HUES6 (cell line): ENCODE measurements around the gene LARGE1.

Source experiments
- H3K27ac ChIP-seq: 2 replicates; pipeline ENCODE4 v1.7.0; 2013; ENCODE audit warnings: low read depth, mild to moderate bottlenecking, low read length, inconsistent platforms
- H3K27me3 ChIP-seq: 2 replicates; pipeline ENCODE4 v1.6.1; 2013; ENCODE audit warnings: low read length; ENCODE audit not compliant: control insufficient read depth, insufficient read depth
- H3K36me3 ChIP-seq: 2 replicates; pipeline ENCODE4 v1.6.1; 2013; ENCODE audit warnings: low read length; ENCODE audit not compliant: control insufficient read depth, insufficient read depth
- H3K4me1 ChIP-seq: 2 replicates; pipeline ENCODE4 v1.6.1; 2013; ENCODE audit warnings: low read length; ENCODE audit not compliant: control insufficient read depth, insufficient read depth
- H3K4me3 ChIP-seq: 2 replicates; pipeline ENCODE4 v1.5.1; 2013; ENCODE audit warnings: low read depth, low read length
- H3K9ac ChIP-seq: one replicate; pipeline ENCODE4 v1.6.1; 2013; ENCODE audit warnings: mild to moderate bottlenecking, low read length
- H3K9me3 ChIP-seq: 2 replicates; pipeline ENCODE4 v1.6.1; 2013; ENCODE audit warnings: low read depth, low read length; ENCODE audit not compliant: control insufficient read depth, insufficient read depth

LARGE1 gene

DNA sequence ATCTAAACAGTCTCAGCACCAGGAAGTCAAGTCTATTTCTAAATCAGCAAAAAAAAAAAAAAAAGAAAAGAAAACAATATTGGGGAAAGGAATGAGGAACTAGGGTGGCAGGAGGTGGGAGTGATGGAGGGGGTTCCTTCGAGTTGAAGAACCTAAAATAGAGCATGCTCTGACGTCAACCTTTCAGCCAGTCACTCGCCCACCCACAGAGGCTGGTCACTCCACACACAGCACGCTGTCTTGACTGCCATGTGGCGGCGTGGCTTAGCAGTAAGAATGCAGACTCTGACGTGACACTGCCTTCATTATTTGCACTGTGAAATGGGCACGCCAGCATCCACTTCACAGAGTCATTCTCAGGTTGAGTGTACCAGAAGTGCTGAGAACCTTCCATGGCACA is 48.3 kb downstream of the LARGE1 start:
- no peak overlapping the region for H3K4me3 ChIP-seq
- peaks cover 32% of the 10 kb centered on the region for H3K4me1 ChIP-seq
- H3K9ac ChIP-seq = no peak overlapping the region
- H3K27ac ChIP-seq = no peak overlapping the region
- no peaks in the 10 kb centered on the region for H3K27me3 ChIP-seq
- 0 out of 2 replicates have a peak, but pooled peaks cover 2% of the 10 kb centered on the region for H3K36me3 ChIP-seq
- H3K9me3 ChIP-seq = no peaks in the 10 kb centered on the region

GRCh38 chr22:33869946-33870345 is 50.3 kb downstream of the LARGE1 start:
- 0 out of 2 replicates have a peak, but pooled peaks cover 2% of the 10 kb centered on the region for H3K36me3 ChIP-seq
- peaks cover 20% of the 10 kb centered on the region for H3K4me1 ChIP-seq
- no peak overlapping the region for H3K9ac ChIP-seq
- H3K27me3 ChIP-seq = no peaks in the 10 kb centered on the region
- H3K4me3 ChIP-seq = no peak overlapping the region
- no peaks in the 10 kb centered on the region for H3K9me3 ChIP-seq
- no peak overlapping the region for H3K27ac ChIP-seq

DNA sequence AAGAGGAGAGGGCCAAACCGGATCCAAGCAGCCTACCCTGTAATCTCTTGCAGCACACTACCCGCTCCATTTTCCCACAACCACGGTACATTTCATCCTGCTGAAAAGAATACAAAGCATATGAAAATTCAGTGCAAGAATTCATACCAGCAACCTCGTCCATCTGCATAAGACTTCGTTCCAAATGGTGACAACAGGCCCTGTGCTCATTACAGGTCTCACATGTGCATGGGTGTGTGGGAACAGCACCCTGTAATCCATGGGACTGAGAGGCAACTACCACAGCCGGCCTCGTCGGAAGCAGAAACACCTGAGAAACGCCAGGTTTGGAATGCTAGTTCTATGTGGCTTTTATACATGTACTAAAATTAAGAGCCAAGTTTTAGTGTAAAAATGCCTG is 52.3 kb downstream of the LARGE1 start:
- Histone ChIP-seq H3K27ac (no peak overlapping the region), H3K36me3 (0 out of 2 replicates have a peak, but pooled peaks cover 2% of the 10 kb centered on the region), H3K9me3 (no peaks in the 10 kb centered on the region), H3K4me3 (no peak overlapping the region), H3K9ac (no peak overlapping the region), H3K27me3 (no peaks in the 10 kb centered on the region), H3K4me1 (peaks cover 3% of the 10 kb centered on the region; the same call in 1 of the 2 replicates)

DNA sequence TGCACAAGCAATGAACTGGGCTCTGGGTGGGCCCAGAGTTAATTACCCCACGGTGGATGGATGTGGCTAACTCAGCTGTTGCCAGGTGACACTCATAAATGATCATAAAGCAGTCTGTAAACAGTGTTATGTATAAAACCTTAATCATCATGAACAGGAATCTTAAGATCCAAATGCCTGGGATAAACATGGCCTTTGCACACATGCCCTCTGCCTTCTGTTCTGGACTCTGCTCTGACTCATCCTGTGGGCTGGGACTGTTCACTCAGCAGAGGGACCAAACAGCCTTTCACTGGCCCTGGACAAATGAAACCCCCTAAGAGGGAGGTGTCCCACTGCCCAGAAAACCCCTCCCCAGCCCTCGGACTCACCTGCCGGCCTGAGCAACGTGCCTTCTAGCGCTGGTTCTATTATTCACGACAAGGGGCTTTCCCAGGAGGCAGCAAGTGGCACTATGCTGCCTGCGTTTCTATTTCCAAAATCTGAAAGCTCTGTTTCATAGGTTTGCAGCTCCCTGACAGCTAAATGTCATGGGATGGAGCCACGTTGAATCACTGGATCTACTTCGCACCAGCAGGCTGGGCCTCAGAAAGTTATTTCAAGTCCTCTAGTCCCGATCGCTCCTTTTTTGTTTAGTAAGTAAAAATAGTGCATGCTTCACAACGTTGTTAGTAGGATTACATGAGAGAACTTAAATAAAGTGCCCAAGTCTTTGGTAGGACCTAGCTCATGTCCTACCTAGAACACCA is 53.0 kb downstream of the LARGE1 start:
- no peak overlapping the region for H3K27ac ChIP-seq

GRCh38 chr22:33866511-33866910 is 53.8 kb downstream of the LARGE1 start:
- no peak overlapping the region for H3K9ac ChIP-seq
- no peaks in the 10 kb centered on the region for H3K27me3 ChIP-seq
- no peaks in the 10 kb centered on the region for H3K9me3 ChIP-seq
- peaks cover 4% of the 10 kb centered on the region; the same call in 1 of the 2 replicates for H3K4me1 ChIP-seq
- H3K36me3 ChIP-seq = 0 out of 2 replicates have a peak, but pooled peaks cover 2% of the 10 kb centered on the region
- no peak overlapping the region for H3K27ac ChIP-seq
- H3K4me3 ChIP-seq = no peak overlapping the region

More for the DNA sequence above, 53.0 kb downstream of the LARGE1 start:
- Histone ChIP-seq H3K4me3 (no peak overlapping the region), H3K36me3 (0 out of 2 replicates have a peak, but pooled peaks cover 2% of the 10 kb centered on the region), H3K9ac (no peak overlapping the region), H3K4me1 (peaks cover 3% of the 10 kb centered on the region; the same call in 1 of the 2 replicates), H3K9me3 (no peaks in the 10 kb centered on the region), H3K27me3 (no peaks in the 10 kb centered on the region)

DNA sequence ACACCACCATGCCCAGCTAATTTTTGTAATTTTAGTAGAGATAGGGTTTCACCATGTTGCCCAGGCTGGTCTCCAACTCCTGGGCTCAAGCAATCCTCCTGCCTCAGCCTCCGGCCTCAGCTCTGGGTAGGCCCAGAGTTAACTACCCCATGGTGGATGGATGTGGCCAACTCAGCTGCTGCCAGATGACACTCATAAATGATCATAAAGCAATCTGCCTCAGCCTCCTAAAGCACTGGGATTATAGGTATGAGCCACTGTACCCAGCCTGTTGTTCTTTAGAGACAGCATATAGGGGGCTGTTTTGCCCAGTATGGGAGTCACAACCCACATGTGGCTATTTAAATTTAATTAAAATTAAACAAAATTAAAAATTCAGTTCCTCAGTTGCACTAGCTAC is 54.3 kb downstream of the LARGE1 start:
- Histone ChIP-seq H3K4me1 (peaks cover 9% of the 10 kb centered on the region; the same call in 1 of the 2 replicates), H3K9ac (no peak overlapping the region), H3K27me3 (no peaks in the 10 kb centered on the region), H3K4me3 (no peak overlapping the region), H3K9me3 (no peaks in the 10 kb centered on the region), H3K27ac (no peak overlapping the region), H3K36me3 (0 out of 2 replicates have a peak, but pooled peaks cover 2% of the 10 kb centered on the region)

DNA sequence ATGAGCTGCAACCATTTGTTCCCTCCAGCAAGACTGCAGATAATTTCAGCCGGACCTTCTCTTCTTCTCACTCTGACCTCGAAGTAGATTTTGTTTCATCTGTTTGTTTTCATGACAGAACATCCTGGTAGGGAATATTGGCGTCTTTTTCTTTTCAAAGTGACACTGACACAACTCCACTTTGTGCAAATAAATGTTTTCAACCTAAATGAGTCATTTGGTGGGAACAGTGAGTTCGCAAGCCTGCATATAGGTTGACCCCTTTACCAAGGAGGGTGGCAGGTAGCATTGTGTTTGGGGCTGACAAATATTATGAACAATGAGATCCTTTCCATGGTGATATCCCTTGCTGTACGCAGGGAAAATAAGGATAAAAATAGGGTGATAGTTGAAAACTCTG is 55.0 kb downstream of the LARGE1 start:
- Histone ChIP-seq H3K4me1 (peaks cover 13% of the 10 kb centered on the region; the same call in 1 of the 2 replicates), H3K27me3 (no peaks in the 10 kb centered on the region), H3K9ac (no peak overlapping the region), H3K4me3 (no peak overlapping the region), H3K27ac (no peak overlapping the region), H3K36me3 (0 out of 2 replicates have a peak, but pooled peaks cover 2% of the 10 kb centered on the region), H3K9me3 (no peaks in the 10 kb centered on the region)

DNA sequence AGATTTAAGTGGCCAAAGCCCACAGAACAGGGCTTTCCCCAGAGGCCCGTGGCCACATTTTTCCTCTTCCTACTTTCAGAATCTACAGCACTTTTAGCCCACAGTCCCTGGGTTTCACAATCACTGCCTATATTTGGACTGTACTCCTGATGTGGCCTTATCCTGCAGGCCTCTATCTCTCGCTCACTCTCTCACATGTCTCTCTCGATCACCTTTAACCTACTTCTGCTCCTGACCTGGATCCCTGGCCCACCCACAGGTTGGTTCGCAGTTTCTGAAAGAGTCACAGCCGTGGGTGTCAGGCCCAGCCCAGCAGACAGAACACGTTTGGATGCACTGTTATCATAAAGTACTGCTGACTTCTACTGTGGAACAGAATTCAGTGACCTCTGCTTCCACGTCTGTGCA is 55.5 kb downstream of the LARGE1 start:
- Histone ChIP-seq H3K27me3 (no peaks in the 10 kb centered on the region), H3K9me3 (no peaks in the 10 kb centered on the region), H3K36me3 (0 out of 2 replicates have a peak, but pooled peaks cover 2% of the 10 kb centered on the region), H3K4me1 (peaks cover 13% of the 10 kb centered on the region; the same call in 1 of the 2 replicates), H3K4me3 (no peak overlapping the region), H3K27ac (no peak overlapping the region), H3K9ac (no peak overlapping the region)

GRCh38 chr22:33861216-33861875 is 58.9 kb downstream of the LARGE1 start:
- Histone ChIP-seq H3K9me3 (no peaks in the 10 kb centered on the region), H3K9ac (no peak overlapping the region), H3K4me1 (peaks cover 16% of the 10 kb centered on the region; the same call in 1 of the 2 replicates), H3K27me3 (no peaks in the 10 kb centered on the region), H3K36me3 (no peaks in the 10 kb centered on the region), H3K27ac (no peak overlapping the region), H3K4me3 (no peak overlapping the region)

- no peak overlapping the region for H3K9ac ChIP-seq
- H3K4me3 ChIP-seq = no peak overlapping the region
- peaks cover 16% of the 10 kb centered on the region; the same call in 1 of the 2 replicates for H3K4me1 ChIP-seq
- H3K27ac ChIP-seq = no peak overlapping the region
- no peaks in the 10 kb centered on the region for H3K9me3 ChIP-seq
- H3K27me3 ChIP-seq = no peaks in the 10 kb centered on the region
- H3K36me3 ChIP-seq = no peaks in the 10 kb centered on the region
These were observed 59.9 kb downstream of the LARGE1 start for GRCh38 chr22:33860386-33860785.

DNA sequence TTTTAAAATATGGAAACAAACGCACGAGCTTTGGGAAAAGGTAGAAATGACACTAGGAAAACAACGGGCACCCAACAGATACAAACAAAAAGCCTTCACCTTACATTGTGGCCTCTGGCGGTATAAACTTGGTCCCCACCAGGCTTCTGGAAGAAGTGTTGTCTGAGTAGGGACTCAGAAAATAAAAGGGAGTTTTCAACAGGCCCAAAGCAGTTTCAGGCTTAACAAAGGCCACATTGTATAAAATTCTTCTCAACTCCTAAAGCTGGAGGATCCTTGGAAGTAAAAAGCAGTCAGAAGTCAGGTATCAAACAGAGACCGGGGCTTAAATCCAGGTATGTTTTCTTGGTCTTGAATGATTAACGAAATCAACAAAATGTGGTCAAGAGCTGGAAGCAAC is 61.0 kb downstream of the LARGE1 start:
- no peaks in the 10 kb centered on the region for H3K36me3 ChIP-seq
- H3K9me3 ChIP-seq = no peaks in the 10 kb centered on the region
- peaks cover 16% of the 10 kb centered on the region for H3K4me1 ChIP-seq
- no peak overlapping the region for H3K27ac ChIP-seq
- H3K9ac ChIP-seq = no peak overlapping the region
- H3K4me3 ChIP-seq = no peak overlapping the region
- H3K27me3 ChIP-seq = no peaks in the 10 kb centered on the region
